Measurements from ENCODE around the gene RNF150.

- no peak for TF ChIP-seq CTCF (IDR thresholded peaks at IDR 0.05)
- TF ChIP-seq POLR2A (IDR thresholded peaks at IDR 0.05): no peak
These were observed 23.3 kb downstream of the RNF150 start for GRCh38 chr4:141109983-141110382.

All from stomach (tissue), 4 donors.